ENCODE measurements around the gene GARIN6.
"Not testable (repeated sequence)": the region's sequence is repeated elsewhere in the genome, so short reads cannot be mapped to it uniquely, and the experiment has no call there.

The GARIN6 gene

DNA sequence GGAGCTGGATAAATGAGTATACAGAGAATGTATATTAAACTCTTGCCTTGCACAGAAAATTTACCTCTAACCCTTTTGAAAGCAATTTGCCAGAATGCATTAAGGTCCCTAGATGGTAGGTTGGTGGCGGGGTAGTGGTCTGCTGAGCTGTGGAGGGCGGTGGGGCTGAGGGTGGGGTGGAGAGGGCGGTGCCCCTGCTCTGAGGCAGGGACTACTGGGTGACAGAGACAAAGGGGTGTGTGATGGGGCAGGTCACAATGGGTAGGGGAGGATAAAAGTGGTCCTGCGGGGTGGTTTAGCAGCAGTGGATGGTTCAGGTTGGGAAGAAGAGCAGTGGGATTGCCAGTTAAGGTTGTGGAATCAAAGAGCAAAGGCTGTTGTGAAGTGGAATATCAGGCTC is at the start of gene GARIN6:
TSS of gene GARIN6 (plus strand) at position 301 of the 400 bp plus-strand sequence. CDS start 422 bp downstream, outside the sequence.
- no peak for DNase-seq

DNA sequence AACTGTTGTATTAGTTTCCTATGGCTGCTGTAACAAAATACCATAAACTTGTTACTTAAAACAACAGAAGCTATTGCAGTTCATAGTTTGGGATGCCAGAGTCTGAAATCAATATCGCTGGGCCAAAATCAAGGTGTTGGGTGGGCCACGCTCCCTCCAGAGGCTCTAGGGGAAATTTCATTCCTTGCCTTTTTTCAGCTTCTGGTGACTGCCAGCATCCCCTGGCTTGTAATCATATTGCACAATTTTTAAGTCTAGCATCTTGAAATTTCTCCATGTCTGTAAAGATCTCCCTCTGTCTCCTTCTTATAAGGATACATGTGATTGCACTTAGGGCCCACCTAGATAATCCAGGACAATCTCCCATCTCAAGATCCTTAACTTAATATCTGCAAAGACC is 48.8 kb upstream of the GARIN6 start:
- no peak for DNase-seq

DNA sequence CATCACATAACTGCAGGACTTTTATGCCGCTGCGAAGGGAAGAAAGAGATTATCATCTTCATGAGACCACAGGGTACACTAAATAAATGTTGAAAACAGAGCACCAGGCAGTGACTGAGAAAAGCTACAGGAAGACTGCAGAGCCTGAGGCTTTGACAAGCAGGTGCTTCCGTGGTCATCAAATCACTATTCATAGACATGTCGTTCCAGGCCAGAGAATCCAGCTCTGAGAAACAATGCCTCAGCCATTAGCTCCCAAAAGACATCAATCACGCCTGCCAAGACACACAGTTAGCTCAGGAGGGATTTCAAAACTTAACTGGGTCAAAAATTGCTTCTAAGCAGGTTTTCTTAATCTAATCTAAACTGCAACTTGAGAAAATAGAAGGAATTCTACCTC is 47.2 kb upstream of the GARIN6 start:
- DNase-seq, result no peak

- DNase-seq, result no peak
Measured at GRCh38 chr12:99609455-99610181, 37.9 kb upstream of the GARIN6 start.

DNA sequence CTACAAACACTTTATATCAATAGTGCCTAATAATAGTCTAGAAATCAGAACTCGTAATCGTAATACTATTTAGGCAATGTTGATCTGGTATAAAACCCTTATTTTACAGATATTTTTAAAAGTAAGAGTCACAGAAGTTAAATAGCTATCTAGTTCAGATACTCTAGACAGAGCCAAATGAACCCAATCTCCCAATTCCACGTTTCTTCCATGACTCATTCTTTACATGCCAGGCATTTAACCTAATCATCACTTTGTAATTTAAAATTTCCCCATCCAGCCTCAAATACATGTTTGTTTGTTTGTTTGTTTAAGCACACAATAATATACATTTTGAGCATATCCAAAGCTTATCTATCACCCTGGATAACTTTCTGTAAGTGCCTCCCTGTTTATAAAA is 36.4 kb upstream of the GARIN6 start:
- DNase-seq, result no peak

DNA sequence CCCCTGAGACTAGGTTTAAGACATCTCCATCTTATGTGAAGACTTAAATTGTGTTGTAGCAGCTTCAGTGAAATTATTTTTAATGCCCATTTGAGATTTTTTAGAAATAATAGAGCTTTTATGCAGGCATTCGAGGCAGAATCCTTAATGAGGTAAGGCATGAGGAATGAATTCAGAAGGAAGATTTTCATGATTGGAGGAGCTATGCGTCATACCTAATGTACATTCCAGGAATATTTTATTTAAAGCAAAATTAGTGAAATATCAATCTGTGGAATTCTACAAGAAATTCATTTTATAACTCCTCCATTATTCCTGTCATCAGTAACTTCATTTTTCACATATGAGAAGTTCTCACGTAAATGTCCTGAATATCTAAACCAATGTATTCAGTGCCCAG is 36.0 kb upstream of the GARIN6 start:
- DNase-seq, result no peak

DNA sequence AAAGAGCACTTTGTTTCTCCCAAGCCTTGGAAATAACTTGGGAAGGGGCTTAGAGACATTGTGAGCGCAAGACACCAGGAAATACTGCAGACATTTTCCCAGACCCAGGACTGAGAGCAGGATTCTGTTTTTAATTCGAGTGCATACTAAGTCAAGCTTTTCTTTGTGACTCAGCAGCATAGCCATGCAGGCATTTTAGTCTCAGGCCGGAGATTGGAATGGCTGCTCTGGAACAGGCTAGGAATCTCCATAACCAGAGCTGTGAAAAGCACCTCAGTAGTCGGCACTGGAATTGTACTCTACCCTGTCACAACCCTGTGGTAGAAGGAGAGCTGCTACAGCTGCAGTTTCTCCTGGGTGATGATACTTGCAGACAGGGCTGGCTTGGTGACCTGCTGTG is 28.9 kb upstream of the GARIN6 start:
- DNase-seq, result no peak

DNA sequence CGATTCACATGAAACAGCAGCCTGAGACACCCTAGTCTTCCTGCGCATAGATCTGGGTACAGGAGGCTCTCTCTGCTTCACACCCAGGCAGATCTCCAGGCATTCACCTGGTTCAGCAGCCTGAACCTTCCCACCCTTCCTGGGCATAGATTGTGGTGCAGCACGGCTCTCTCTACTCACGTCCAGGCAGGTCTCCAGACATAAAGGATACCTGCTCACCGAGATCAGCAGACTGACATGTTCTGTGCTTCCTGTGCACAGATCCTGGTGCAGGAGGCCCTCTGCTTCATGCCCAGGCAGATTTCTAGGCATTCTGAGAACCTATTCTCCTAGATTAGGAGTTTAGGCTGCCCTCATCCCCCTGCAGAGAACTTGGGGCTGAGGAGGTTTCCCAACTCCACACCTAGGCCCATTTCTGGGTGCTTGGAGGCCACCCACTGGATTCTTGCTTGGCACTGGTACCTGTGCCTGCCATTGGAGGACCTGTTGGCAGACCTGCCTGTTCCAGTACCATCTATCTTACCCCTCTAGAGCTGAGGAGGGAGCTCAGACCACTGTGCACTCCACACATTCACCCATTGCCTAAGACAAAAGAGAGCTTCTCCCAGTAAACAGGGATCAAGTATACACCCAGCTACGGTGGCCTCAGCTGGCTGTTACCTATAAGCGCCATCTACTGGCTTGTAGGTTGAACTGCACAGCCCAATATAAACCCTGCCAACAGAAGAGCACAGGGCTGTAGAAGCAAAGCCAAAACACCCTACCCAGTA is 28.0 kb upstream of the GARIN6 start:
- DNase-seq, result no peak

DNA sequence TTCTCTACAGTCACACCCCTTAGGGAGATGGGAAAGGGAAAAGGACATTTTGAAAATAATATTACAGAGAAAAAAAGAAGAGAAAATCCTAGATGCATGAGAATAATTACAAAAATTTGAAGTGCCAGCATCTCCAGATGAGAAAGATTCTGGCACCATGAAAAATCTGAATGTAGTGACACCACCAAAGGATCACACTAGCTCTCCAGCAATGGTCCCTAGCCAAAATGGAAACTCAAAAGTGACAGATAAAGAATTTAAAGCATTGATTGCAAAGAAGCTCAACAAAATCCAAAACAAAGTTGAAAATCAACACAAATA is 27.4 kb upstream of the GARIN6 start:
- DNase-seq, result no peak

- DNase-seq, result not testable (repeated sequence)
Measured at GRCh38 chr12:99624591-99624990, 23.0 kb upstream of the GARIN6 start.

- no peak for DNase-seq
Measured at GRCh38 chr12:99627459-99627858, 20.1 kb upstream of the GARIN6 start.

- no peak for DNase-seq
Measured at GRCh38 chr12:99644629-99645028, 2.9 kb upstream of the GARIN6 start.

GRCh38 chr12:99648183-99648582 is 630 bp downstream of the GARIN6 start:
- DNase-seq, result no peak

- no peak for DNase-seq
Measured at GRCh38 chr12:99649551-99649950, 2.0 kb downstream of the GARIN6 start.

GRCh38 chr12:99658671-99659349 is 11.3 kb downstream of the GARIN6 start:
- DNase-seq, result no peak

DNA sequence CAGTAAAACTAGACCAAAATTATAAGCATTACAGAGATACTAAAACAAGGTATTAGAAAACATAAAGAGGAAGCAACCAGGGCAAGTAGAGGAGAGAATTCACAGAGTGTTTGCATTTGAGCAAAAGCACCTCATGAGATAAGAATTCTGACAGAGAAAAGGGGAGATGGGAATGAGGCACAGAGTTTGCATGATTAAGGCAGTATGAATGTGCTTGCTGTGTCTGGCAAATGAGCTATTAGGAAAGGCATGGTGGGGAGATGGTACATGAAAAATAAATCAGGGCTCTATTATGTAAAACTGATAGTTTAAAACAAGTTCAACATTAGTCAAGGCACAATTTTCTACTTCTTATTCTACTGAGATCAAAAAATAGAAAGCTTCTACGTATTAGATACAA is 23.1 kb downstream of the GARIN6 start:
- no peak for DNase-seq

- DNase-seq, result no peak
Measured at GRCh38 chr12:99680276-99680675, 32.7 kb downstream of the GARIN6 start.

- no peak for DNase-seq
Measured at GRCh38 chr12:99686142-99686541, 38.6 kb downstream of the GARIN6 start.

- DNase-seq, result no peak
Measured at GRCh38 chr12:99695050-99695449, 47.5 kb downstream of the GARIN6 start.

Measured in stimulated activated CD4-positive, alpha-beta T cell treated with anti-CD3 and anti-CD28 coated beads, Interleukin-2, amount 100 ng/mL, for 48 hours (primary cell).